Neuronal stem cell (in vitro differentiated cells): Measurements from ENCODE around the gene ST6GALNAC2.

Experiments used
- DNase-seq: peaks from one replicate; pipeline ENCODE4 v3.0.0-alpha.2; 2013; ENCODE audit warnings: low spot score
- H2AFZ ChIP-seq: one replicate; pipeline ENCODE4 v1.6.1; 2013; ENCODE audit warnings: mild to moderate bottlenecking, low read length, inconsistent platforms
- H2AK5ac ChIP-seq: 2 replicates; pipeline ENCODE4 v1.6.1; 2013; ENCODE audit warnings: low read depth, mild to moderate bottlenecking, inconsistent platforms, low read length, moderate library complexity, mixed read lengths
- H2BK120ac ChIP-seq: 2 replicates; pipeline ENCODE4 v1.6.1; 2013; ENCODE audit warnings: low read depth, mild to moderate bottlenecking, inconsistent platforms, low read length, moderate library complexity, mixed read lengths
- H2BK12ac ChIP-seq: one replicate; pipeline ENCODE4 v1.6.1; 2013; ENCODE audit warnings: low read length, inconsistent platforms
- H2BK15ac ChIP-seq: 2 replicates; pipeline ENCODE4 v1.6.1; 2013; ENCODE audit warnings: mild to moderate bottlenecking, low read length, inconsistent platforms, mixed read lengths
- H2BK5ac ChIP-seq: one replicate; pipeline ENCODE4 v1.6.1; 2013; ENCODE audit warnings: inconsistent platforms, mild to moderate bottlenecking, low read length, moderate library complexity
- H3K14ac ChIP-seq: one replicate; pipeline ENCODE4 v1.6.1; 2013; ENCODE audit warnings: low read length, inconsistent platforms
- H3K18ac ChIP-seq: 2 replicates; pipeline ENCODE4 v1.6.1; 2013; ENCODE audit warnings: low read length, inconsistent platforms
- H3K23ac ChIP-seq: 2 replicates; pipeline ENCODE4 v1.6.1; 2013; ENCODE audit warnings: low read depth, mild to moderate bottlenecking, mixed read lengths, low read length, inconsistent platforms; ENCODE audit not compliant: poor library complexity
- H3K27ac ChIP-seq: replicated peaks from 3 replicates; pipeline ENCODE4 v1.5.1; 2013; ENCODE audit warnings: low read length, inconsistent platforms
- H3K27me3 ChIP-seq, 3 experiments: 2 replicates each; pipeline ENCODE4 v1.6.1; 2013; ENCODE audit warnings: low read length in 3 of 3, mild to moderate bottlenecking in 2 of 3, inconsistent platforms in 1 of 3, low read depth in 1 of 3, mixed read lengths in 1 of 3, moderate library complexity in 1 of 3; ENCODE audit not compliant: control insufficient read depth in 3 of 3, insufficient read depth in 3 of 3
- H3K36me3 ChIP-seq, 2 donors: replicated peaks in 1 of 2; 2 replicates each; pipeline ENCODE4 v1.6.1; 2013; ENCODE audit warnings: low read length in 2 of 2; ENCODE audit not compliant: control insufficient read depth in 2 of 2, insufficient read depth in 2 of 2
- H3K4ac ChIP-seq: 2 replicates; pipeline ENCODE4 v1.6.1; 2013; ENCODE audit warnings: inconsistent platforms, mild to moderate bottlenecking, low read length, moderate library complexity
- H3K4me1 ChIP-seq, 2 donors: 1 replicate in 1 of 2; 2 replicates in 1 of 2; pipeline ENCODE4 v1.6.1; 2013; ENCODE audit warnings: low read length in 2 of 2, low read depth in 1 of 2; ENCODE audit not compliant: control insufficient read depth in 2 of 2, insufficient read depth in 1 of 2
- H3K4me2 ChIP-seq: one replicate; pipeline ENCODE4 v1.6.1; 2013; ENCODE audit warnings: mild to moderate bottlenecking, low read length, inconsistent platforms; ENCODE audit not compliant: insufficient read depth, poor library complexity, severe bottlenecking
- H3K4me3 ChIP-seq, 2 donors: 2 replicates each; pipeline ENCODE4 v1.5.1; 2013; ENCODE audit warnings: low read length in 2 of 2, mild to moderate bottlenecking in 2 of 2, inconsistent platforms in 1 of 2, moderate library complexity in 1 of 2
- H3K79me1 ChIP-seq: one replicate; pipeline ENCODE4 v1.6.1; 2013; ENCODE audit warnings: low read depth, mild to moderate bottlenecking, inconsistent platforms, low read length, moderate library complexity
- H3K9ac ChIP-seq: one replicate; pipeline ENCODE4 v1.6.1; 2013; ENCODE audit warnings: mild to moderate bottlenecking, low read depth, low read length, inconsistent platforms; ENCODE audit not compliant: poor library complexity
- H3K9me3 ChIP-seq, 2 donors: replicated peaks in 1 of 2; 2 replicates each; pipeline versions ENCODE3 to v1.6.1; 2013; ENCODE audit warnings: low read length in 2 of 2, mild to moderate bottlenecking in 2 of 2, inconsistent platforms in 1 of 2, low read depth in 1 of 2, mixed read lengths in 1 of 2, moderate library complexity in 1 of 2; ENCODE audit not compliant: control insufficient read depth in 2 of 2, insufficient read depth in 1 of 2
- H4K8ac ChIP-seq: one replicate; pipeline ENCODE4 v1.6.1; 2013; ENCODE audit warnings: low read depth, mild to moderate bottlenecking, inconsistent platforms, low read length, moderate library complexity
- H4K91ac ChIP-seq: one replicate; pipeline ENCODE4 v1.6.1; 2013; ENCODE audit warnings: low read length, low read depth, mild to moderate bottlenecking, inconsistent platforms; ENCODE audit not compliant: poor library complexity
- WGBS, 2 donors: extraction: QIAGEN DNeasy Blood & Tissue Kit; methylation state at CpG; one replicate each; pipeline ENCODE4 v1.1.7; 2013; ENCODE audit warnings: missing lambda C conversion rate in 2 of 2, mixed read lengths in 1 of 2; ENCODE audit not compliant: insufficient read length in 2 of 2, insufficient replicate concordance in 1 of 2; ENCODE audit errors: extremely low coverage in 2 of 2; 5-methylcytosine and 5-hydroxymethylcytosine counted together

Gene ST6GALNAC2

GRCh38 chr17:76570457-76570856 lies 15.2 kb downstream of the ST6GALNAC2 start:
- Histone ChIP-seq H3K4ac (no peak overlapping the region), H2BK12ac (no peak overlapping the region), H4K91ac (no peak overlapping the region), H2AK5ac (no peak overlapping the region), H2BK15ac (no peak overlapping the region), H2BK5ac (no peak overlapping the region), H3K18ac (peak overlapping the region; percentile 45), H3K9me3 (peaks cover 0 to 2% of the 10 kb centered on the region in 2 donors), H3K4me2 (no peak overlapping the region), H3K9ac (no peak overlapping the region), H3K79me1 (no peaks in the 10 kb centered on the region), H3K4me1 (peaks cover 8 to 11% of the 10 kb centered on the region in 2 donors), H4K8ac (no peak overlapping the region), H3K4me3 (no peak overlapping the region), H3K23ac (peak overlapping the region; percentile 70), H3K27ac (no peak overlapping the region), H3K14ac (no peak overlapping the region), H2AFZ (no peak overlapping the region), H3K27me3 (peaks cover 0 to 5% (median 4%) of the 10 kb centered on the region in 3 experiments), H2BK120ac (no peak overlapping the region), H3K36me3 (peaks cover 8 to 15% of the 10 kb centered on the region in 2 donors)
- no peak for DNase-seq
- WGBS, 2 donors = no CpG with 5 or more reads among the region's 7 CpGs

GRCh38 chr17:76569607-76570279 lies 15.9 kb downstream of the ST6GALNAC2 start:
- Histone ChIP-seq H4K91ac (no peak overlapping the region), H3K23ac (no peak overlapping the region), H4K8ac (no peak overlapping the region), H3K9ac (no peak overlapping the region), H3K14ac (no peak overlapping the region), H3K4me2 (no peak overlapping the region), H2AFZ (no peak overlapping the region), H2BK15ac (no peak overlapping the region), H3K9me3 (peaks cover 0 to 2% of the 10 kb centered on the region in 2 donors), H3K36me3 (peaks cover 10 to 22% of the 10 kb centered on the region in 2 donors), H2BK120ac (no peak overlapping the region), H3K79me1 (no peaks in the 10 kb centered on the region), H3K27me3 (peaks cover 0 to 4% (median 0%) of the 10 kb centered on the region in 3 experiments), H3K4me1 (peaks cover 8 to 11% of the 10 kb centered on the region in 2 donors), H3K18ac (peak overlapping the region; percentile 61), H2BK5ac (no peak overlapping the region), H3K4ac (no peak overlapping the region), H2AK5ac (peak overlapping the region; percentile 39), H2BK12ac (no peak overlapping the region), H3K27ac (no peak overlapping the region), H3K4me3 (no peak overlapping the region)
- peak; percentile 38 for DNase-seq
- no CpG with 5 or more reads among the region's 18 CpGs for WGBS, 2 donors

DNA sequence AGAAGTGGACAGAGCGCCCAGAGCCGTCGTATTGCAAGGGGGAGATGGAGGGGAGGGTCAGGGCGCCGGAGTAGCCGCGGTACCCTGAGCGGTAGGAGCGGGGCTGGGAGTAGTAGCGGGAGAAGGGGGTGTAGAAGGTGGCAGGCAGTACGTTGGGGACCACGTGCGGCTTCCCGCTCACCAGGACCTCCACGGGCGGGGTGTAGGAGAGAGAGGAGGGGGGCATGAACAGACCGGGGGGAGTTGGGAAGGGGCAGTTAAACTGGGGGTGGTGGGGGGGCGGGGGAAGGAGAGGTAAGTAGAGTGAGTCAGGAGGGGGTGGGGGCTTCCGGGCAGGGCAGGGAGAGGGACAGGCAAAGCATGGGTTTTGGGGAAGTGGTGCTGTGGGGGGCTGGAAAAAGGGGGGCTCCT lies 16.8 kb downstream of the ST6GALNAC2 start:
- no peak overlapping the region for H3K14ac ChIP-seq
- no CpG with 5 or more reads among the region's 19 CpGs for WGBS, 2 donors
- peaks cover 12 to 32% of the 10 kb centered on the region in 2 donors for H3K36me3 ChIP-seq
- peak overlapping the region; percentile 74 for H3K18ac ChIP-seq
- no peak overlapping the region for H3K4ac ChIP-seq
- H3K4me2 ChIP-seq = peak overlapping the region; percentile 2
- DNase-seq = no peak
- no peak overlapping the region for H3K9ac ChIP-seq
- no peak overlapping the region for H3K23ac ChIP-seq
- H4K91ac ChIP-seq = no peak overlapping the region
- H2AK5ac ChIP-seq = peak overlapping the region; percentile 39
- H2AFZ ChIP-seq = no peak overlapping the region
- peak overlapping the region; percentile 33 for H2BK12ac ChIP-seq
- H3K4me3 ChIP-seq = no peak overlapping the region
- H2BK5ac ChIP-seq = no peak overlapping the region
- H3K27me3 ChIP-seq = peaks cover 0 to 4% (median 0%) of the 10 kb centered on the region in 3 experiments
- peak overlapping the region; percentile 32 for H2BK15ac ChIP-seq
- H3K79me1 ChIP-seq = no peaks in the 10 kb centered on the region
- peaks cover 8 to 11% of the 10 kb centered on the region in 2 donors for H3K4me1 ChIP-seq
- no peak overlapping the region for H3K27ac ChIP-seq
- peaks cover 0 to 2% of the 10 kb centered on the region in 2 donors for H3K9me3 ChIP-seq
- H4K8ac ChIP-seq = no peak overlapping the region
- no peak overlapping the region for H2BK120ac ChIP-seq

- no peak overlapping the region for H4K8ac ChIP-seq
- peak overlapping the region; percentile 9 for H2BK15ac ChIP-seq
- H2AFZ ChIP-seq = no peak overlapping the region
- H2BK12ac ChIP-seq = no peak overlapping the region
- no peak overlapping the region for H3K4me3 ChIP-seq
- H3K14ac ChIP-seq = peak overlapping the region; percentile 47
- H2BK5ac ChIP-seq = no peak overlapping the region
- H2AK5ac ChIP-seq = no peak overlapping the region
- no peak overlapping the region for H3K9ac ChIP-seq
- no CpG with 5 or more reads among the region's 14 CpGs for WGBS, 2 donors
- H3K27me3 ChIP-seq = peaks cover 0 to 4% (median 0%) of the 10 kb centered on the region in 3 experiments
- no peak for DNase-seq
- no peak overlapping the region for H3K4me2 ChIP-seq
- H3K9me3 ChIP-seq = peaks cover 0 to 2% of the 10 kb centered on the region in 2 donors
- peaks cover 8 to 11% of the 10 kb centered on the region in 2 donors for H3K4me1 ChIP-seq
- peak overlapping the region; percentile 2 for H3K23ac ChIP-seq
- no peak overlapping the region for H2BK120ac ChIP-seq
- no peak overlapping the region for H3K27ac ChIP-seq
- peaks cover 12 to 40% of the 10 kb centered on the region in 2 donors for H3K36me3 ChIP-seq
- no peak overlapping the region for H3K18ac ChIP-seq
- H3K4ac ChIP-seq = no peak overlapping the region
- no peak overlapping the region for H4K91ac ChIP-seq
- H3K79me1 ChIP-seq = no peaks in the 10 kb centered on the region
These were observed 17.8 kb downstream of the ST6GALNAC2 start for GRCh38 chr17:76567634-76568432.
